NK-92 (cell line): ENCODE data around the gene PCBD1.

ENCODE experiments used
- DNase-seq: peaks from one replicate; lab custom pipeline; 2025; ENCODE audit not compliant: unreplicated experiment; lab: John Stamatoyannopoulos, UW

Gene PCBD1

DNA sequence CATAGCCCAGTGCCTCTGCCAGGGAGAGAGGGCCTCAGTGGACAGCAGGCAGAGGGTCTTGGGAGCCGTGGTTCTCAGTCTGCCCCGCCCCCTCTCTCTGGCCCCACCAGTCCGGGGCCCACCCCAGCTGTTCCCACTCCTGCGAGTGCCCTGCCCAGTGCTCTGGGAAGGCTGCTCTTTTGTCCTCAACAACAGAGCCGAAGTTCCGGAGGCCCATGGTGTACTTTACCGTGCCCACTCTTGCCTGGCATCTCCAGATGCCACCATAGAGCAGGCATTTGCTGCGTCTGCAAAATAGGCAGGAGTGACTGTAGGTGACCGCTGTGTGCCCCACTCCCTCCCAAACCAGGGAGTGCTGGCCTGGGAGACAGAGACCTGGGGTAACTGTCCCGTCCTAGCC lies 29.3 kb upstream of the PCBD1 start:
- DNase-seq, result no peak

DNA sequence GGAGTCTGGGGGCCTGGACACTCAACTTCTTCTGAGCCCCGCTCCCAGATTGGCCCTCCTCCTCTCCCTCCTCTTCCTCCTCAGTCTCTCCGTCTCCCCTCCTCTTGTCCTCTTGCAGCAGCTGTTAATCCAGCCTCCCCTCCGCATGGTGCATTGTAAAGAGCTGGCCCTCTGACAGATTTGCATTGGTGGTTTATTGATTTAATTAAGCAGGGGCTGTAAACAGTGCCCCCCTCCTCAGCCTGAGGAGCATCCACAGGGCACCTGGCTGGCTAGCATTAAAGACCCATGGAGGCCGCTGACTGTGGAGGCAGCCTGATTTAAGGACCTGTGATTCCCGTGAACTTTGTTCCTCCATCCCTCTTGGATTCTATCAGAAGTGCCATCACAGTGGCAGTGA lies 28.9 kb upstream of the PCBD1 start:
- DNase-seq, result no peak

- no peak for DNase-seq
Observed at GRCh38 chr10:70916241-70916640, 27.9 kb upstream of the PCBD1 start.

- no peak for DNase-seq
Observed at GRCh38 chr10:70915806-70916205, 27.4 kb upstream of the PCBD1 start.

GRCh38 chr10:70915206-70915605 lies 26.8 kb upstream of the PCBD1 start:
- DNase-seq, result no peak

DNA sequence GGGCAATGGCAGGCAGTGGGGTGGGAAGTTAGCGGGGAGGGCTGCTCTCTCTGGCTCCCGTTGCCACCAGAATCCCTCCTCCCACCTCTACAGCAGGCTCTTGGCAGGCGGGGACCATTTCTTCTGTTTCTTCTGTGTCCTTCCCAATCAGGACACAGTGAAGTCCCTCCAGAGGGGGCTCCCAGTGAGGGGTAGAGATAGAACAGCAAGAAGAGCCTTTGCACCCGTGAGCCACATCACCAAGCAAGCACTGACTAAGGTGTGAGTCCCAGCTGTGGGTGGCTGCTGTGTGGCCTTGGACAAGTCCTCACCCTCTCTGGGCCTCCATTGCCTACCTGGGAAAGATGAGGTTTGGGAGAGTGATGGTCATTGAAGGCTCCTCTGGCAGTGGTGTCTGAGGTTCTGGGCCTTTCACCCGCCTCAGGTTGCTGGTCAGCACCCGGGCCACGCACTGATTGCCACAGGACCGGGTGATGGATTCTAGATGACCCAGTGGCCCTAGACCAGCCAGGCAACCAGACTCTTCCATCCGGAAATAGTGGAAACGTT lies 26.0 kb upstream of the PCBD1 start:
- DNase-seq, result no peak

DNA sequence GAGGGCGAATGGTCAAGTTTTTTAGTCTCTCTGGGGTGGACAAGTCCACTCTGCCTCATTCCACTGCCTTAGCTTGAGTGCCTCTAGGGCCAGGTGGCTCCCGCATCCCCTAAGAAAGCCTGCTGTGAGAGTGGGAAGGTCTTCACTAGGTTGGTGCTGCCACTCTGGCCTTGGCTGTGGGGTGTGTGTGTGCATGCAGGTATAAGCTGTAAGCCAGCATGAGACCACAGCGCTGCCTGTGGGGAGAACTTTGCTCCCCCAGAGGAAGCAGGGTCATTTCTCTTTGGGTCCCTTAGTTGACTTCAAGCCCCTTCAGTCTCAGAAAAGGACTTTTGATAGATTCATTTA lies 25.5 kb upstream of the PCBD1 start:
- DNase-seq, result no peak

DNA sequence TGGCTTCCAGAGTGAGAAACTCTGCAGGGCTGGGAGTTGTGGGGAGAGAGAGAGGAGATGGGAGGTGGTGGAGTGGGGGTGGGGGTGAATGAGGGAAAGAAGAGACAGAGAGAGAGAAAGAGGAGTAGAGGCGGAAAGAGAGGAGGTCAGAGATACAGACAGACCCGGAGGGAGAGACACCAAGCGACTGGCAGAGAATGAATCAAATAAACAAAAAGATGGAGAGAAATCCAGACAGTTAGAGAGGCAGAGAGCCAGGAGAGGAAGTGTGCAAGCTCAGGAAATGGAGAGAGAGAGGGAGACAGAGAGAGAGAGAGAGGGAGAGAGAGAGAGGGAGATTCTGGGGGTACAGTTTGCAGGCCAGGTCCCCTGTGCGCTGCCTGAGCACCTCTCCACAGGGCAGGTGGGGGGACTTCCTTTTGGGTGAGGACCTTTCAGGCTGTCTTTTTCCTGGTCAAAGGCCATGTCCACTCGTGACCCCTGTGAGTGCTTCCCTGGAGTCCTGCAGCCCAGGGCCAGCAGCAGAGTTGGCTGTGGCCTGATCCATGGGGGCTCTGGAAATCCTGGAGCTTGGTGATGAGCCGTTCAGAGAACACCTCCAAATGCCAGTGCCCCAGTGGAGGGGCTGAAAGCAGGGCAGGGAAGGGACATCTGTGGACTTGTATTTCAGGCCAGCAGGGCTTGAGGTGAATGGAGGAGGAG lies 25.0 kb upstream of the PCBD1 start:
- no peak for DNase-seq

DNA sequence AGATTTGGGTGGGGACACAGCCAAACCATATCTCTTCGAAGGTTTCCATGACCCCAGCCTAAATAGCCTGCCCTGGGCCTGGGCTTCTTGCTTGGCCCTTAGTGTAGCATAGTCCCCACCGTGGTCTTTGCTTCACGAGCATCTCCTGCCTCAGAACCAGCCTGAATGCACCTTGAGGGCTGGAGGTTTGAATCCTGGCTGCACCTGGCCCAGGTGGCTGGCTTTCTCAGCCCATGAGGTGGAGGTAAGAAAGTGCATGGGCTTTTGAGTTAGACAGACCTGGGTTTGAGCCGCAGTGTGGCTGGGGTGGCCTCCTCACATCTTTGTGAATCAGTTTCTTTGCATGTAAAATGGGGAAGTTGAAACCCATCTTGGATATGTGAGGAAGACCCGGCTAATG lies 24.2 kb upstream of the PCBD1 start:
- no peak for DNase-seq

GRCh38 chr10:70911386-70911785 lies 23.0 kb upstream of the PCBD1 start:
- DNase-seq, result no peak

GRCh38 chr10:70910486-70911341 lies 22.3 kb upstream of the PCBD1 start:
- DNase-seq, result no peak

GRCh38 chr10:70909326-70909935 lies 21.1 kb upstream of the PCBD1 start:
- no peak for DNase-seq

- DNase-seq, result no peak
Observed at GRCh38 chr10:70908406-70909296, 20.3 kb upstream of the PCBD1 start.

DNA sequence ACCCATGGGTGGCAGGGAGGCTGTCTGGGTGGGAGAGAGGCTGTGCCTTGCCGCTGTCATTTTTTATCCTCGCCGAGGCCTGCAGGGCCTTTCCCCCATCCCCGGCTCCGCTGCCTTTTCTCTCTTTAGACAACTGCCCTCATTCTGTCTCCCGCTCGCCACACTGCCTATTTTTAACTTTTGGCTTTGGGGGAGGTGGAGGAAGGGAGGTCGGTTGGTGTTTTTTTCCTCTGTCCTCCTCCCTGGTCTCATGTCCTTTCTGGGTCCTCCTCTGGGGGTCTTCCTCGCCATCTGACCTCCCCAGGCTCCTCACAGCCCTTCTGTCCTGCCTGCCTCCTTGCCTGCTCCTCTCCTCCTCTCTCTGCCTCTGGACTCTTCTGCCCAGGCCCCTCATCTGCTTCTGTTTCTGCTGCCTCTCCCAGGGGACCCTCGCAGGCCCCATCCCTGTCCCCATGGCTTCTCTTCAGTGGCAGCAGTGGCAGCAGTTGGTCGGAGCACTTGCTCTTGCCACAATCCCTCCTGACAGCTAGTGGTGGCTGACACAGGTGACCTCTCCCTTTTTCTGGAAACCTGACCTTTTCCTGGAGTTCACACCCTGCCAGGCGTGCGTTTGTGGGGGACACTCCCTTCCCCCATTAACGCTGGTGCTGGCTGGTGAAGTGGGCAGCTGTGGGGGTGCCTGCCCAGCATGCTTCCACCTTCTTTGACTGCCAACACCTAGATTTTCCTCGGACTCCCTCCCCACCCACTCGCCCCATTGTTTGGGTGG lies 19.5 kb upstream of the PCBD1 start:
- DNase-seq, result no peak

DNA sequence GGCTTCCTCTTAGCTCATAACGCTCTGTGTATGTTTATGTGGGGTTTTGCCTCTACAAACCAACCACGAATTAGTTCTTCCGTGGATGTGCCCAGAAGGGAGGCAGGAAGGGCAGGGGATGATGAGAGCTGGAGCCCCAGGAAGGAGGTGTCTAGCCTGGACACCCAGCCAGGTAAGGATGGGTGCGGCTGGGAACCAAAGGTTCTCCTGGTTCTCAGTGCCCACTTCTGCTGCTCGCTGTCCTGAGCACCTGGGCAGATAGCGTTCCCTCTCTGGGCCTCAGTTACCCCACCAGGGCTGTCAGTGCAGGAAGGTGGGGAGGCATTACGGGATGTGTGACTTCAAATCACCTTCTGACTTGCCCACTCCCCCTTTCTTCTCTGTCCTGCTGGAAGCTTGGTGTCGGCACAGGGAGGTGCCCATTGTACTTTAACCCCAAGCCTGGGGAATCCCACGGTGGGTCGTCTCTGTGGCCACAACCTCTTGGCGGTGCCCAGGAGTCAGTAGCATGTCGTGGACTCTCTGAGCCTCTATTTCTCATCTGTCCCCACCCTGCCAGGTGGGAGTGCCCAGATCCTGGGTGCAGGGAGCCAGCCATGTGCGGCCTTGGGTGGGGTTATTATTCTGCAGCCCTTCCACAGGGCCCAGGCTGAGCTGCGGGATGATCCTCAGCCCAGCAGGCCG lies 18.7 kb upstream of the PCBD1 start:
- no peak for DNase-seq

DNA sequence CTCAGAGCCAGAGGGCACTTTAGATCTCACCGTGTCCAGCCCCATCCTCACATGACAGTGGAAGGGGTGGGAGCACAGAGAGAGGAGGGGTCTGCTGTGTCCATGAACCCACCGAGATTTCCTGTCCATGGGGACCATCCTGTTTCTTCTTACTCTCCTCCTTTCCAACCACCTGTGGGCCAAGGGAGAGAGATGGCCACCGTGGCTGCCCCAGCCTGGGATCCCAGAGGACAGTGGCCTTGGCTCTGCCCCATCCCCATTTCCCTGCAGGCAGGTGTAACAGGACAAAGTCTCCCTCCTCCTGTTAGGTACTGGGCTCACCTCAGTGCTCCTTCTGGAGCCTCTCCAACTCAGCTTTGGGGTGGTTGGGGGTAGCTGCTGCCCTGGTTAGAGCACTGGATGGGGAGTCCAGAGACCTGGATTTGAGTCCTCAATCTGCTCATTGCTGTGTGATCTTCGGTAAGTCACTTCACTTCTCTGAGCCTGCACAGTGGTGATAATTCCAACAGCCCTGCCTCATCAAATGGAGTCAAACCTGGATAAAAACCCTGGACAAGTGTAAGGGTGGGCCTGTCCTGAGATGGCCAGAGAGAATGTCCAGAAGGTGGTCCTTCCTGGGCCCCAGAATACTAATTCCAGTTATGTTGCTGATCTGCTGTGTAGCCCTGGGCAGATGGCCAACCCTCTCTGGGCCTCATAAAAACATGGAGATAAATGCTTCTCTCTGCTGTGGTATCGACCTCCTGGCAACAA lies 17.8 kb upstream of the PCBD1 start:
- no peak for DNase-seq

- DNase-seq, result no peak
Observed at GRCh38 chr10:70905071-70906021, 17.0 kb upstream of the PCBD1 start.
